Gastrocnemius medialis (tissue), 4 donors: ENCODE results near the gene PRICKLE3. TPM values are rescaled to one million over a fixed set of nuclear protein-coding genes. Genes with fewer than 3 reads are reported as not detected.

ENCODE experiments used
- ATAC-seq, 2 donors: fragments of 150-250 bp; one replicate each; pipeline ENCODE4 v1.9.1; 2016
- DNase-seq, 2 donors: peaks; one replicate each; pipeline ENCODE4 v3.0.0-alpha.2; 2019
- H3K27ac ChIP-seq, 4 donors: fragments of 200-600 bp; sonication (generic); 1 replicate in 1 of 4; 2 replicates in 3 of 4; pipeline ENCODE4 v1.5.1; 2016 to 2018; ENCODE audit warnings: mild to moderate bottlenecking in 2 of 4, moderate library complexity in 1 of 4
- H3K27me3 ChIP-seq, 3 donors: fragments of 200-600 bp; sonication (generic) in 2 of 3; 1 replicate in 1 of 3; 2 replicates in 2 of 3; pipeline versions ENCODE4 v1.5.1 to v1.6.0; 2016 to 2019; ENCODE audit warnings: mild to moderate bottlenecking in 1 of 3, moderate library complexity in 1 of 3
- H3K36me3 ChIP-seq, 2 donors: fragments of 200-600 bp; sonication (generic) in 1 of 2; one replicate each; pipeline ENCODE4 v1.5.1; 2017 to 2018
- H3K4me1 ChIP-seq, 2 donors: fragments of 200-600 bp; sonication (generic) in 1 of 2; one replicate each; pipeline ENCODE4 v1.5.1; 2016 to 2017; ENCODE audit warnings: mild to moderate bottlenecking in 2 of 2
- H3K4me3 ChIP-seq, 4 donors: fragments of 200-600 bp; sonication (generic) in 3 of 4; 1 replicate in 1 of 4; 2 replicates in 3 of 4; pipeline ENCODE4 v1.5.1; 2016 to 2019; ENCODE audit warnings: mild to moderate bottlenecking in 2 of 4
- H3K9me3 ChIP-seq, 3 donors: fragments of 200-600 bp; sonication (generic) in 2 of 3; 1 replicate in 1 of 3; 2 replicates in 2 of 3; pipeline ENCODE4 v1.5.1; 2016 to 2019
- POLR2A ChIP-seq, 2 donors: fragments of 450-650 bp; IDR thresholded peaks; one replicate each; pipeline ENCODE4 v1.6.1; 2017; ENCODE audit warnings: antibody characterized with exemption in 2 of 2, mild to moderate bottlenecking in 2 of 2, moderate library complexity in 2 of 2
- in situ Hi-C, 4 donors: fragments of 200-750 bp; cut with MboI; loops; one replicate each; pipeline versions ENCODE4 v1.15.0 to v1.8.0; 2017; ENCODE audit warnings: low sequenced_read_pairs in 4 of 4
- intact Hi-C: fragments of 100-400 bp; cut with DNase I; formaldehyde crosslinking; loops from one replicate; pipeline ENCODE4 v1.15.1; 2023; ENCODE audit warnings: low total_unique reads
- total RNA-seq, 4 donors: library from RNA; depleted of rRNA; stranded (reverse); fragments of >200 nt; gene quantifications; one replicate each; pipeline versions ENCODE4 v1.1.0 to v1.2.3, GENCODE V29; 2016
- TF ChIP-seq, protein P1 (sequence below), 5 experiments: fragments of 450-650 bp in 3 of 5; fragments of 200-600 bp in 2 of 5; sonication (generic) in 2 of 5; IDR thresholded peaks in 4 of 5; conservative IDR thresholded peaks in 1 of 5; 1 replicate in 4 of 5; 2 replicates in 1 of 5; pipeline ENCODE4 v1.5.1; 2016 to 2019; ENCODE audit warnings: antibody characterized with exemption in 5 of 5, mild to moderate bottlenecking in 3 of 5, moderate library complexity in 3 of 5

The PRICKLE3 gene
- total RNA-seq, 4 donors from 2014 or later = 9.1 to 33.1 (median 21.3) TPM

DNA sequence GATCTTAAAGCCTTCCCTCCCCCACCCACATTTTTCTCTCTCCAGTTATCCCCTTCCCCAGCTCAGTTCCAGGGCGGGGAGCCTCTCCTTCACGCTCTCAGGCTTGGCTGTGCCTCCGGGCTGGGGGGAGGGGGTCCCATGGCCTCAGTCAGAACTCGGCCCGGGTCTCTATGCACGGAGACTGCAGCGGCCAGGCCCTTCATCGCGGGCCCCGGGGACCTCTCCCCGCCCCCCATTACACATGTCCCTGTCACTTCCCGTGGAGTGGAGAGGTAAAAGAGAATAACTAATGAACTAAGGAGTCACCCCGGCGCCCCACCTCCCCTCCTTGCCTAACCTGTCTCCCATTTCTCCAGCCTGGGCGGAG, 838 bp upstream of the PRICKLE3 start:
- Histone ChIP-seq H3K9me3 (no peaks in the 10 kb centered on the region), H3K27me3 (no peaks in the 10 kb centered on the region), H3K36me3 (peaks cover 0 to 10% of the 10 kb centered on the region in 2 donors), H3K4me1 (peaks cover 8 to 12% of the 10 kb centered on the region in 2 donors), H3K27ac (peak overlapping the region; percentile 83 to 93 (median 92)), H3K4me3 (no peak overlapping the region)
- ATAC-seq (no peak), DNase-seq (no peak)
- TF ChIP-seq POLR2A (IDR thresholded peaks at IDR 0.05) = no peak
- TF ChIP-seq, protein P1, sequence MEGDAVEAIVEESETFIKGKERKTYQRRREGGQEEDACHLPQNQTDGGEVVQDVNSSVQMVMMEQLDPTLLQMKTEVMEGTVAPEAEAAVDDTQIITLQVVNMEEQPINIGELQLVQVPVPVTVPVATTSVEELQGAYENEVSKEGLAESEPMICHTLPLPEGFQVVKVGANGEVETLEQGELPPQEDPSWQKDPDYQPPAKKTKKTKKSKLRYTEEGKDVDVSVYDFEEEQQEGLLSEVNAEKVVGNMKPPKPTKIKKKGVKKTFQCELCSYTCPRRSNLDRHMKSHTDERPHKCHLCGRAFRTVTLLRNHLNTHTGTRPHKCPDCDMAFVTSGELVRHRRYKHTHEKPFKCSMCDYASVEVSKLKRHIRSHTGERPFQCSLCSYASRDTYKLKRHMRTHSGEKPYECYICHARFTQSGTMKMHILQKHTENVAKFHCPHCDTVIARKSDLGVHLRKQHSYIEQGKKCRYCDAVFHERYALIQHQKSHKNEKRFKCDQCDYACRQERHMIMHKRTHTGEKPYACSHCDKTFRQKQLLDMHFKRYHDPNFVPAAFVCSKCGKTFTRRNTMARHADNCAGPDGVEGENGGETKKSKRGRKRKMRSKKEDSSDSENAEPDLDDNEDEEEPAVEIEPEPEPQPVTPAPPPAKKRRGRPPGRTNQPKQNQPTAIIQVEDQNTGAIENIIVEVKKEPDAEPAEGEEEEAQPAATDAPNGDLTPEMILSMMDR (IDR thresholded peaks at IDR 0.05 in 4 of 5, conservative IDR thresholded peaks at IDR 0.05 in 1 of 5) = no peak
- intact Hi-C loops (loop anchor here (5.0 kb wide), 1 partner anchor 385 kb away; the partner anchor contains the start of gene HDAC6), in situ Hi-C loops (no loop called here)

DNA sequence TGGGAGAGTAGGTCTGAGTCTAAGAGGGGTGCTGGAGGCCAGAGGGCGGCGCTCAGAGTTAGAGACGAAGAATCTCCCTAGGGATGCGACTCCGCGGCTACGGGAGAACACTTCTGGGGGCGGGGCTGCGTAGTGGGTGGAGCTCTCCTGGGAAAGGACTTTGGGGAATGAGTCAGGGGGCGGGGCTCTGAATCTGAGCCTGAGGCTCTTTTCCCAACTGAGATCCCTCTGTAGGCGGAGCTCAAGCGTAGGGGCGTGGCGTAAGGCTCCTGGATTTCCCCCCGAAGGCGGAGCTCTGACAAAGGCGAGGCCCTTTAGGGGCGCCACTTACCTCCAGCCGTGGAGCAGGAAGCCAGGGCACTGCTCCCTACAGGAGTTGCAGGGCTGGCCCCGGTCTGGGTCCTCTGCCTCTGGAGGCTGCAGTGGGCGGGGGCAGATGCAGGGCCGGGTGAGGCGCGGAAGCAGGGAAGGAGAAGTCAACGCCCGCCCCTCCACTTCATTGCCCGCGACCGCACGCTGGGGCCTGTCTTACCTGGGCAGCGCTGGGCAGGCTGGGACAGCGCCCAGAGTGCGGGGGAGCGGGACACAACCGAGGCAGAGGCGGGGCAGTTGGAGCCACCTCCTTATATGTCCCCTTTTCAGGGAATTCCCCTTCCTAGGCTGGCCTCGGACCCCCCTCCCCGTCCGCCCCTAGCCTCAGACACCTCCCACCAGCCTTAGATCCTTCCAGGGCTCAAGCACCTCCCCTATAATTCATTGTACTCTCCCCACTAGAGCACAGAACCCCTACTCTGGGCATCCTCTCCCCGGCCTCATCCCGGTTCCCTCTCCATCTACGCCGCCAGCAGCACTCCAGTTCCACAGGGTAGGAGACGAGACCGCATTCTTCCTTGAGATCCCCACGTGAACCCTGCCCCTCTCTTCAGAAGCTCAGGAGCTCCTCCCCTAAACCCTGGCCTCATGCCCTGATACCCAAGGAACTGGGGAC, 1.6 kb downstream of the PRICKLE3 start:
- H3K27ac ChIP-seq = peak overlapping the region; percentile 83 to 93 (median 92)
- H3K4me3 ChIP-seq = peak overlapping the region; percentile 51 to 69 (median 61)
- TF ChIP-seq POLR2A (IDR thresholded peaks at IDR 0.05) = peak; percentile 44 to 59
- TF ChIP-seq, protein P1 (IDR thresholded peaks at IDR 0.05 in 4 of 5, conservative IDR thresholded peaks at IDR 0.05 in 1 of 5) = no peak
- H3K36me3 ChIP-seq = peaks cover 0 to 10% of the 10 kb centered on the region in 2 donors
- intact Hi-C loops (loop anchor here (5.0 kb wide), 1 partner anchor 382 kb away; the partner anchor contains the start of gene HDAC6), in situ Hi-C loops (no loop called here)
- no peaks in the 10 kb centered on the region for H3K27me3 ChIP-seq
- ATAC-seq (peak; percentile 86 to 88), DNase-seq (peak; percentile 81 to 90)
- H3K9me3 ChIP-seq = no peaks in the 10 kb centered on the region
- H3K4me1 ChIP-seq = peaks cover 8 to 12% of the 10 kb centered on the region in 2 donors

DNA sequence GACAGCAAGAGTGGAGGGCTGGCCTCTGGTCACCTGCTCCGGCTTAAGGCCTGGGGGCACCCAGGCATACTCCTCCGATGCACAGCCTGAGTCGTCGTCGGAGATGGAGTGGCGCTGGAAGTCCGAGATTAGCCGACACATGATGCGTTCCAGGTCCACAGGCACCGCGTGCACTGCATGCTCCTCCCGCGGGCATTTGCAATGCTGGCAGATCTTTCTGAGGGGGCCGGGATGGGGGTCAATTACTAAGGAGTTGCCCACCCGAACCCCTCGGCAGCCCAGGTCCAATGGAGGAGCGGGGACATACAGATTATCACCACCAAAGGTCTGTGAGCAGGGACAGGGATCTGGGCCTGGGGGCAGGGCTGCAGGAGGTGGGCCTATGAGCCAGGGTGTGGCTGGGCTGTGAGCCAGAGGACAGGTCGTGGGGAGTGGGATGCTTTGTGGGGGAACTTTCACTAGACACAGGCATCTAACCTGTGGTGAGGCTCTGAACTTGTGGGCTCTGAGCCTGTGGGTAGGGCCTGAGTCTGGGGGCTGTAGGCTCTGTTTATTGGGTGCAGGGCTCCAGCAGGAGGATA, 2.4 kb downstream of the PRICKLE3 start:
- Histone ChIP-seq H3K27ac (peak overlapping the region; percentile 64 to 93 (median 87)), H3K9me3 (no peaks in the 10 kb centered on the region), H3K36me3 (peaks cover 0 to 10% of the 10 kb centered on the region in 2 donors), H3K4me1 (peaks cover 8 to 12% of the 10 kb centered on the region in 2 donors), H3K4me3 (no peak overlapping the region), H3K27me3 (no peaks in the 10 kb centered on the region)
- DNase-seq (no peak), ATAC-seq (no peak)
- TF ChIP-seq POLR2A (IDR thresholded peaks at IDR 0.05) = no peak
- TF ChIP-seq, protein P1 (IDR thresholded peaks at IDR 0.05 in 4 of 5, conservative IDR thresholded peaks at IDR 0.05 in 1 of 5) = no peak
- intact Hi-C loops (no loop called here), in situ Hi-C loops (no loop called here)

DNA sequence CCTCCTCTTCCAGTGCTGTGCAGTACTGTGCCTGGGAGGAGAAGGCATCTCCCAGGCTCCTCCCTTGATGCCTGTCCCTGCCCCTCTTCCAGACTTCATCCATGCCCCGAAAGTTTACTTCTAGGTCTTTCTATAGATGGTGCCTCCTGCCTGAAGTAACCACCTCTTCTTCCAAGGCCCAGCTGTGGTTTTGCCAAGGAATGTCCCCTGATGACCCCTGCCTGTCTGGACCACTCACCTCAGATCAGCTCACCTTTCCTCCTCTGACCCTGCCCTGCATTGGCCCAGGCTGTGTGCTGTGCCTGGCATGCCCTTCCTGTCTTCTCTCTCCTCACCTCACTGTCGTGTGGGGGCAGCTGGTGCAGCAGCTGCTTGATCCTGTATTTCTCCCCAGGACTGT, 6.8 kb downstream of the PRICKLE3 start:
- Histone ChIP-seq H3K36me3 (peaks cover 0 to 20% of the 10 kb centered on the region in 2 donors), H3K9me3 (no peaks in the 10 kb centered on the region), H3K27ac (no peak overlapping the region), H3K27me3 (no peaks in the 10 kb centered on the region), H3K4me1 (peaks cover 3 to 4% of the 10 kb centered on the region in 2 donors), H3K4me3 (no peak overlapping the region)
- ATAC-seq = no peak
- in situ Hi-C loops (no loop called here), intact Hi-C loops (loop anchor here (10.0 kb wide), 1 partner anchor 1695 kb away; the partner anchor contains the start of gene ZNF41)
- TF ChIP-seq, protein P1 (IDR thresholded peaks at IDR 0.05 in 4 of 5, conservative IDR thresholded peaks at IDR 0.05 in 1 of 5) = no peak
- no peak for TF ChIP-seq POLR2A (IDR thresholded peaks at IDR 0.05)
- DNase-seq = no peak
